H1 (cell line): Measurements from ENCODE around the gene MORC1. TPM values are rescaled to one million over a fixed set of nuclear protein-coding genes. Genes with fewer than 3 reads are reported as not detected.

Source experiments
- CTCF ChIA-PET: fragments of 300-600 bp; sonication (Branson Sonifier 250); formaldehyde crosslinking; loops from one replicate; lab custom pipeline; 2021; ENCODE audit not compliant: partially characterized antibody; lab: Charles Lee
- POLR2A ChIA-PET: fragments of 300-600 bp; sonication (Branson Sonifier 250); formaldehyde crosslinking; loops from one replicate; lab custom pipeline; 2021; ENCODE audit warnings: inconsistent platforms; ENCODE audit not compliant: partially characterized antibody; lab: Charles Lee
- DNase-seq, 2 experiments: peaks; one replicate each; pipeline versions ENCODE4 v3.0.0 to v3.0.0-alpha.2; 2010 to 2022; ENCODE audit warnings: low spot score in 2 of 2, low read depth in 1 of 2, mixed read lengths in 1 of 2
- FAIRE-seq: peaks from 2 replicates; lab custom pipeline; 2011; peaks lifted over from hg19 to GRCh38; lab: Jason Lieb, UNC
- H2AFZ ChIP-seq: 2 replicates; pipeline ENCODE4 v1.8.1; 2012; ENCODE audit warnings: low read length, inconsistent platforms
- H2AK5ac ChIP-seq: 2 replicates; pipeline ENCODE4 v1.6.1; 2013; ENCODE audit warnings: low read depth, low read length
- H2BK120ac ChIP-seq: replicated peaks from 2 replicates; pipeline ENCODE3; 2013; ENCODE audit warnings: low read depth, low read length, inconsistent platforms
- H2BK12ac ChIP-seq: 2 replicates; pipeline ENCODE4 v1.6.1; 2013; ENCODE audit warnings: low read depth, low read length
- H2BK15ac ChIP-seq: 2 replicates; pipeline ENCODE4 v1.6.1; 2013; ENCODE audit warnings: low read length
- H2BK20ac ChIP-seq: 2 replicates; pipeline ENCODE4 v1.6.1; 2013; ENCODE audit warnings: low read length
- H2BK5ac ChIP-seq: 2 replicates; pipeline ENCODE4 v1.6.1; 2013; ENCODE audit warnings: low read depth, low read length
- H3K14ac ChIP-seq: 2 replicates; pipeline ENCODE4 v1.6.1; 2013; ENCODE audit warnings: inconsistent platforms; ENCODE audit not compliant: insufficient read length
- H3K18ac ChIP-seq: 2 replicates; pipeline ENCODE4 v1.6.1; 2013; ENCODE audit warnings: low read length; ENCODE audit errors: extremely low read depth
- H3K23ac ChIP-seq: 2 replicates; pipeline ENCODE4 v1.6.1; 2013; ENCODE audit warnings: inconsistent platforms; ENCODE audit not compliant: insufficient read length
- H3K23me2 ChIP-seq: 2 replicates; pipeline ENCODE4 v1.6.1; 2013; ENCODE audit warnings: low read depth, low read length
- H3K27ac ChIP-seq: 2 replicates; pipeline ENCODE4 v1.6.1; 2011; ENCODE audit warnings: low read depth, low read length, inconsistent platforms
- H3K27me3 ChIP-seq, 4 experiments: replicated peaks in 1 of 4; 1 replicate in 1 of 4; 2 replicates in 3 of 4; pipeline versions ENCODE4 v1.6.1 to v1.8.1; 2011 to 2013; ENCODE audit warnings: low read length in 3 of 4, mild to moderate bottlenecking in 3 of 4, inconsistent platforms in 2 of 4, mixed read lengths in 2 of 4, moderate library complexity in 1 of 4; ENCODE audit not compliant: control insufficient read depth in 3 of 4, insufficient read depth in 3 of 4; ENCODE audit errors: extremely low read depth in 1 of 4
- H3K36me3 ChIP-seq, 4 experiments: 2 replicates each; pipeline versions ENCODE4 v1.6.1 to v1.8.1; 2011 to 2013; ENCODE audit warnings: mild to moderate bottlenecking in 4 of 4, low read length in 3 of 4, moderate library complexity in 2 of 4, control low read depth in 1 of 4, inconsistent platforms in 1 of 4; ENCODE audit not compliant: insufficient read depth in 4 of 4, control insufficient read depth in 2 of 4
- H3K4ac ChIP-seq: replicated peaks from 2 replicates; pipeline ENCODE3; 2013; ENCODE audit warnings: low read length, low read depth, mixed read lengths, inconsistent platforms; ENCODE audit not compliant: insufficient read length
- H3K4me1 ChIP-seq, 4 experiments: replicated peaks in 1 of 4; 1 replicate in 1 of 4; 2 replicates in 3 of 4; pipeline versions ENCODE4 v1.6.1 to v1.8.1; 2011 to 2013; ENCODE audit warnings: low read length in 3 of 4, inconsistent platforms in 2 of 4, mixed read lengths in 1 of 4; ENCODE audit not compliant: insufficient read depth in 4 of 4, control insufficient read depth in 3 of 4
- H3K4me2 ChIP-seq, 2 experiments: 2 replicates each; pipeline versions ENCODE4 v1.6.1 to v1.8.1; 2011 to 2013; ENCODE audit warnings: low read depth in 2 of 2, low read length in 2 of 2, control low read depth in 1 of 2, inconsistent platforms in 1 of 2, mild to moderate bottlenecking in 1 of 2; ENCODE audit not compliant: insufficient read depth in 1 of 2
- H3K4me3 ChIP-seq, 4 experiments: fragments of 200-600, 300-600 bp in 1 of 4; sonication (generic), shearing (Covaris generic), sonication (Bioruptor Twin) in 1 of 4; 2 replicates each; pipeline versions ENCODE4 v1.5.1 to v1.8.1; 2011 to 2016; ENCODE audit warnings: low read length in 4 of 4, low read depth in 3 of 4, control low read depth in 2 of 4, inconsistent platforms in 2 of 4, mild to moderate bottlenecking in 2 of 4, mixed read lengths in 1 of 4, moderate library complexity in 1 of 4; ENCODE audit not compliant: insufficient read depth in 2 of 4; ENCODE audit errors: extremely low read depth in 1 of 4
- H3K56ac ChIP-seq: replicated peaks from 2 replicates; pipeline ENCODE3; 2013; ENCODE audit warnings: low read depth, mild to moderate bottlenecking, mixed read lengths, low read length, inconsistent platforms; ENCODE audit not compliant: insufficient read length
- H3K79me1 ChIP-seq: 2 replicates; pipeline ENCODE4 v1.6.1; 2013; ENCODE audit warnings: low read depth, low read length, control low read depth
- H3K79me2 ChIP-seq, 2 experiments: 2 replicates each; pipeline versions ENCODE4 v1.6.1 to v1.8.1; 2012 to 2013; ENCODE audit warnings: low read length in 2 of 2, mild to moderate bottlenecking in 2 of 2, inconsistent platforms in 1 of 2; ENCODE audit not compliant: insufficient read depth in 2 of 2, control insufficient read depth in 1 of 2
- H3K9ac ChIP-seq, 4 experiments: replicated peaks in 1 of 4; 1 replicate in 1 of 4; 2 replicates in 3 of 4; pipeline versions ENCODE4 v1.6.1 to v1.8.1; 2011 to 2013; ENCODE audit warnings: low read depth in 3 of 4, low read length in 3 of 4, control low read depth in 2 of 4, mild to moderate bottlenecking in 2 of 4, moderate library complexity in 2 of 4, inconsistent platforms in 1 of 4; ENCODE audit errors: extremely low read depth in 1 of 4
- H3K9me3 ChIP-seq, 2 experiments: 2 replicates each; pipeline versions ENCODE4 v1.6.1 to v1.8.1; 2012 to 2013; ENCODE audit warnings: mild to moderate bottlenecking in 2 of 2, moderate library complexity in 2 of 2, control low read depth in 1 of 2, inconsistent platforms in 1 of 2, low read depth in 1 of 2, low read length in 1 of 2, mixed read lengths in 1 of 2; ENCODE audit not compliant: insufficient read depth in 2 of 2
- H4K20me1 ChIP-seq, 2 experiments: replicated peaks in 1 of 2; 2 replicates each; pipeline versions ENCODE3 to v1.8.1; 2011 to 2013; ENCODE audit warnings: inconsistent platforms in 2 of 2, low read length in 2 of 2, mild to moderate bottlenecking in 1 of 2; ENCODE audit not compliant: insufficient read depth in 2 of 2, control insufficient read depth in 1 of 2
- H4K5ac ChIP-seq: 2 replicates; pipeline ENCODE4 v1.6.1; 2013; ENCODE audit warnings: low read length, low read depth, mixed read lengths, inconsistent platforms; ENCODE audit not compliant: insufficient read length
- H4K8ac ChIP-seq: 2 replicates; pipeline ENCODE4 v1.8.0; 2013; ENCODE audit warnings: mild to moderate bottlenecking, moderate library complexity, low read length, inconsistent platforms; ENCODE audit not compliant: insufficient read depth; ENCODE audit errors: extremely low read depth
- H4K91ac ChIP-seq: replicated peaks from 2 replicates; pipeline ENCODE3; 2013; ENCODE audit warnings: low read length, mixed read lengths, inconsistent platforms; ENCODE audit not compliant: insufficient read length
- BRCA1 ChIP-seq: IDR thresholded peaks from 2 replicates; pipeline ENCODE4 v1.6.1; 2012; ENCODE audit warnings: low read depth, low read length, improper control_type of control experiment
- CTBP2 ChIP-seq: IDR thresholded peaks from 2 replicates; pipeline ENCODE4 v1.7.0; 2011; ENCODE audit warnings: borderline replicate concordance, mild to moderate bottlenecking, moderate library complexity, mixed read lengths, low read length; ENCODE audit not compliant: insufficient read depth, insufficient read length
- EZH2 ChIP-seq: fragments of 200-600 bp; sonication (generic); IDR thresholded peaks from 2 replicates; pipeline ENCODE4 v1.7.1; 2012; ENCODE audit warnings: low read depth, mild to moderate bottlenecking, moderate library complexity, low read length, inconsistent platforms; ENCODE audit not compliant: severe bottlenecking
- HDAC6 ChIP-seq: IDR thresholded peaks from one replicate; pipeline ENCODE4 v1.7.1; 2012; ENCODE audit warnings: low read depth, mild to moderate bottlenecking, inconsistent platforms, low read length, moderate library complexity
- KDM1A ChIP-seq: fragments of 200-600, 300-600 bp; sonication (generic); IDR thresholded peaks from 2 replicates; pipeline ENCODE4 v1.7.1; 2016; ENCODE audit warnings: mild to moderate bottlenecking, low read length, borderline replicate concordance
- NRF1 ChIP-seq: IDR thresholded peaks from 2 replicates; pipeline ENCODE4 v1.6.1; 2011; ENCODE audit warnings: mild to moderate bottlenecking, low read depth, low read length, improper control_type of control experiment
- POLR2A ChIP-seq, 2 experiments: IDR thresholded peaks; 1 replicate in 1 of 2; 2 replicates in 1 of 2; pipeline ENCODE4 v1.6.1; 2011; ENCODE audit warnings: low read depth in 2 of 2, low read length in 2 of 2, mild to moderate bottlenecking in 2 of 2; ENCODE audit errors: control extremely low read depth in 1 of 2
- RAD21 ChIP-seq, 2 experiments: IDR thresholded peaks in 1 of 2; conservative IDR thresholded peaks in 1 of 2; 2 replicates each; pipeline ENCODE4 v1.6.1; 2011; ENCODE audit warnings: low read depth in 2 of 2, low read length in 2 of 2, improper control_type of control experiment in 1 of 2, inconsistent platforms in 1 of 2, mild to moderate bottlenecking in 1 of 2, moderate library complexity in 1 of 2
- RXRA ChIP-seq: IDR thresholded peaks from 2 replicates; pipeline ENCODE4 v1.6.1; 2011; ENCODE audit warnings: low read depth, mild to moderate bottlenecking, low read length, moderate library complexity; ENCODE audit not compliant: insufficient read depth
- SUZ12 ChIP-seq: fragments of 200-600 bp; sonication (generic); IDR thresholded peaks from 2 replicates; pipeline ENCODE4 v1.6.1; 2012; ENCODE audit warnings: mild to moderate bottlenecking, inconsistent platforms, low read length, moderate library complexity, mixed read lengths
- WGBS, 2 experiments: shearing (Covaris generic) in 1 of 2; methylation state at CpG; one replicate each; pipeline versions ENCODE4 v1.1.6 to v1.1.7; 2013 to 2015; ENCODE audit warnings: low lambda C conversion rate in 2 of 2, mixed read lengths in 2 of 2, inconsistent platforms in 1 of 2, low coverage in 1 of 2, missing lambda C conversion rate in 1 of 2; ENCODE audit not compliant: insufficient replicate concordance in 2 of 2, insufficient coverage in 1 of 2, insufficient read length in 1 of 2; ENCODE audit errors: extremely low coverage in 1 of 2, missing lambda C conversion rate in 1 of 2; 5-methylcytosine and 5-hydroxymethylcytosine counted together
- polyA plus RNA-seq, 7 experiments: library from polyadenylated mRNA; depleted of rRNA in 3 of 7; stranded (reverse) in 5 of 7; unstranded in 2 of 7; fragments of >200 nt in 5 of 7; fragments of 200-250 nt in 2 of 7; gene quantifications; 1 replicate in 5 of 7; 2 replicates in 1 of 7; 4 replicates in 1 of 7; pipeline versions ENCODE4 v1.2.1 to v1.2.3, GENCODE V29; 2011 to 2013; ENCODE audit warnings: missing spikeins in 2 of 7, mixed read lengths in 2 of 7
- total RNA-seq: library from RNA; stranded (reverse); fragmentation: NEBNext Ultra II Directional; extraction: Animal tissue kit (Norgen Biotek cat#: 25700); gene quantifications from 2 replicates; pipeline ENCODE4 v1.2.1, GENCODE V29; 2021
- TF ChIP-seq, protein P1 (sequence below), 3 experiments: IDR thresholded peaks; 1 replicate in 2 of 3; 2 replicates in 1 of 3; pipeline versions ENCODE4 v1.5.1 to v1.6.1; 2011; ENCODE audit warnings: low read length in 3 of 3, mild to moderate bottlenecking in 3 of 3, inconsistent platforms in 2 of 3, low read depth in 1 of 3, moderate library complexity in 1 of 3; ENCODE audit not compliant: insufficient read depth in 1 of 3; ENCODE audit errors: control extremely low read depth in 1 of 3

The MORC1 gene
- total and polyA plus RNA-seq, 2 of the 8 experiments (the other 6 are each of a cell fraction or from before 2014, with no cell fraction given), result not detected

DNA sequence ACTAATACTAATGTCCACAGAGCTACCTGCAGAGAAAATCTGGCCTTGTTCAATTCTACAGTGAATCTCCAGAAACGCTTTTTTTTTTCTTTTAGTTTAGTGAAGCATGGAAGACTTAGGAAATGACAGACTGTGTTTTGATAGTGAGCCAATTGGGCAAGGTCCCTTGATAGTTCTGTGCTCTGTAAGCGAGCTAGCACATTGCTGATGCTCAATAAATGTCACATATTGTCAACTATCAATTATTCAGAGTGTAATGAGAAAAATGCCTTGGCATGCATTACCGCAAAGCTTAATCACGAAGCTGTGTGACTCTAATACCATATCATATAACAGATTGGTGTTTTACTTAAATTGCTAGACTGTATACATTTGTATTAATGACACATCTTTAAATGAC, 13.3 kb upstream of the MORC1 start:
- Histone ChIP-seq H3K27me3 (no peaks in the 10 kb centered on the region), H3K4me2 (no peak overlapping the region), H2AFZ (no peak overlapping the region), H2BK120ac (no peak overlapping the region), H3K4me1 (no peaks in the 10 kb centered on the region), H3K23me2 (no peaks in the 10 kb centered on the region), H2AK5ac (no peak overlapping the region), H4K5ac (no peak overlapping the region), H3K36me3 (no peaks in the 10 kb centered on the region), H3K9ac (no peak overlapping the region), H2BK20ac (no peak overlapping the region), H3K56ac (no peak overlapping the region), H2BK5ac (no peak overlapping the region), H3K79me1 (no peaks in the 10 kb centered on the region), H3K27ac (no peak overlapping the region), H3K18ac (no peak overlapping the region), H3K9me3 (0 out of 4 replicates have a peak, but pooled peaks cover 0 to 4% of the 10 kb centered on the region in 2 experiments), H3K23ac (no peak overlapping the region), H2BK12ac (no peak overlapping the region), H2BK15ac (no peak overlapping the region), H4K8ac (no peak overlapping the region), H3K4ac (no peak overlapping the region), H3K4me3 (no peak overlapping the region), H3K14ac (no peak overlapping the region), H4K91ac (no peak overlapping the region), H4K20me1 (no peaks in the 10 kb centered on the region), H3K79me2 (no peaks in the 10 kb centered on the region)
- CTCF ChIA-PET, result interaction anchor here (0.6 kb wide), 2 partner anchors 91 to 662 kb away, joined by 3 read pairs; no protein-coding TSS in a partner anchor
- POLR2A ChIA-PET, result no interaction called here
- 83% methylated on average over 4 of the region's 4 CpGs; no CpG with 5 or more reads in 1 of the 2 experiments for WGBS, 2 experiments
- FAIRE-seq, result no peak
- DNase-seq, result no peak
- TF ChIP-seq KDM1A, result no peak
- TF ChIP-seq HDAC6, result no peak
- TF ChIP-seq RXRA, result no peak
- TF ChIP-seq BRCA1, result no peak
- TF ChIP-seq RAD21 (IDR thresholded peaks at IDR 0.05 in 1 of 2, conservative IDR thresholded peaks at IDR 0.05 in 1 of 2; ENCODE audit: low read depth in 2 of 2, low read length in 2 of 2), result no peak
- TF ChIP-seq POLR2A (IDR thresholded peaks at IDR 0.05; ENCODE audit: control extremely low read depth in 1 of 2, low read depth in 2 of 2, low read length in 2 of 2), result no peak
- TF ChIP-seq CTBP2, result no peak
- no peak for TF ChIP-seq SUZ12
- no peak for TF ChIP-seq EZH2
- TF ChIP-seq NRF1, result no peak
- TF ChIP-seq, protein P1, sequence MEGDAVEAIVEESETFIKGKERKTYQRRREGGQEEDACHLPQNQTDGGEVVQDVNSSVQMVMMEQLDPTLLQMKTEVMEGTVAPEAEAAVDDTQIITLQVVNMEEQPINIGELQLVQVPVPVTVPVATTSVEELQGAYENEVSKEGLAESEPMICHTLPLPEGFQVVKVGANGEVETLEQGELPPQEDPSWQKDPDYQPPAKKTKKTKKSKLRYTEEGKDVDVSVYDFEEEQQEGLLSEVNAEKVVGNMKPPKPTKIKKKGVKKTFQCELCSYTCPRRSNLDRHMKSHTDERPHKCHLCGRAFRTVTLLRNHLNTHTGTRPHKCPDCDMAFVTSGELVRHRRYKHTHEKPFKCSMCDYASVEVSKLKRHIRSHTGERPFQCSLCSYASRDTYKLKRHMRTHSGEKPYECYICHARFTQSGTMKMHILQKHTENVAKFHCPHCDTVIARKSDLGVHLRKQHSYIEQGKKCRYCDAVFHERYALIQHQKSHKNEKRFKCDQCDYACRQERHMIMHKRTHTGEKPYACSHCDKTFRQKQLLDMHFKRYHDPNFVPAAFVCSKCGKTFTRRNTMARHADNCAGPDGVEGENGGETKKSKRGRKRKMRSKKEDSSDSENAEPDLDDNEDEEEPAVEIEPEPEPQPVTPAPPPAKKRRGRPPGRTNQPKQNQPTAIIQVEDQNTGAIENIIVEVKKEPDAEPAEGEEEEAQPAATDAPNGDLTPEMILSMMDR (IDR thresholded peaks at IDR 0.05; ENCODE audit: control extremely low read depth in 1 of 3, insufficient read depth in 1 of 3, low read depth in 1 of 3, low read length in 3 of 3), result no peak
